Trophoblast cell (in vitro differentiated cells and primary cell): ENCODE results near the gene SH3GLB1.
A peak's percentile ranks its signal among the peaks of the same experiment; 100 is the strongest.

Experiments
- DNase-seq, 2 donors: peaks; one replicate each; pipeline ENCODE4 v3.0.0-alpha.2; 2016
- H2AFZ ChIP-seq: 2 replicates; pipeline ENCODE4 v1.6.1; 2013; ENCODE audit warnings: low read length, moderate library complexity, mild to moderate bottlenecking; ENCODE audit not compliant: insufficient read depth, poor library complexity
- H2AK5ac ChIP-seq: 2 replicates; pipeline ENCODE4 v1.6.1; 2013; ENCODE audit warnings: mild to moderate bottlenecking, low read length
- H2BK120ac ChIP-seq: 2 replicates; pipeline ENCODE4 v1.6.1; 2013; ENCODE audit warnings: low read length, mild to moderate bottlenecking, moderate library complexity; ENCODE audit not compliant: insufficient read depth, poor library complexity
- H2BK12ac ChIP-seq: 2 replicates; pipeline ENCODE4 v1.6.1; 2013; ENCODE audit warnings: mild to moderate bottlenecking, low read length, moderate library complexity
- H2BK5ac ChIP-seq: 2 replicates; pipeline ENCODE4 v1.6.1; 2013; ENCODE audit warnings: low read length, low read depth, moderate library complexity, mild to moderate bottlenecking; ENCODE audit not compliant: poor library complexity
- H3K14ac ChIP-seq: 2 replicates; pipeline ENCODE4 v1.6.1; 2013; ENCODE audit warnings: mild to moderate bottlenecking, low read length
- H3K18ac ChIP-seq: 2 replicates; pipeline ENCODE4 v1.6.1; 2013; ENCODE audit warnings: mild to moderate bottlenecking, low read length
- H3K23ac ChIP-seq: 2 replicates; pipeline ENCODE4 v1.6.1; 2013; ENCODE audit warnings: low read length
- H3K27ac ChIP-seq: 2 replicates; pipeline ENCODE4 v1.5.1; 2013; ENCODE audit warnings: low read depth, mild to moderate bottlenecking, inconsistent platforms, low read length, moderate library complexity
- H3K27me3 ChIP-seq: 2 replicates; pipeline ENCODE4 v1.6.1; 2013; ENCODE audit warnings: inconsistent platforms, mild to moderate bottlenecking, low read length, moderate library complexity; ENCODE audit not compliant: insufficient read depth
- H3K36me3 ChIP-seq, 2 experiments: 1 replicate in 1 of 2; 2 replicates in 1 of 2; pipeline ENCODE4 v1.6.1; 2013; ENCODE audit warnings: low read length in 2 of 2, mild to moderate bottlenecking in 2 of 2, moderate library complexity in 1 of 2; ENCODE audit not compliant: insufficient read depth in 2 of 2, control insufficient read depth in 1 of 2
- H3K4ac ChIP-seq: 2 replicates; pipeline ENCODE4 v1.6.1; 2013; ENCODE audit warnings: low read depth, mild to moderate bottlenecking, low read length, moderate library complexity
- H3K4me1 ChIP-seq, 2 experiments: 1 replicate in 1 of 2; 2 replicates in 1 of 2; pipeline ENCODE4 v1.6.1; 2013; ENCODE audit warnings: low read length in 2 of 2, mild to moderate bottlenecking in 2 of 2, moderate library complexity in 1 of 2; ENCODE audit not compliant: insufficient read depth in 2 of 2, control insufficient read depth in 1 of 2
- H3K4me2 ChIP-seq: 2 replicates; pipeline ENCODE4 v1.6.1; 2013; ENCODE audit warnings: inconsistent platforms, mild to moderate bottlenecking, low read length, moderate library complexity
- H3K4me3 ChIP-seq: 2 replicates; pipeline ENCODE4 v1.5.1; 2013; ENCODE audit warnings: mild to moderate bottlenecking, low read depth, low read length, inconsistent platforms
- H3K79me1 ChIP-seq: one replicate; pipeline ENCODE4 v1.6.1; 2013; ENCODE audit warnings: low read length
- H3K79me2 ChIP-seq: 2 replicates; pipeline ENCODE4 v1.6.1; 2013; ENCODE audit warnings: low read length, mild to moderate bottlenecking; ENCODE audit not compliant: control insufficient read depth, insufficient read depth, poor library complexity
- H3K9ac ChIP-seq: 2 replicates; pipeline ENCODE4 v1.6.1; 2013; ENCODE audit warnings: mild to moderate bottlenecking, low read length
- H3K9me3 ChIP-seq: 2 replicates; pipeline ENCODE4 v1.6.1; 2013; ENCODE audit warnings: low read depth, mild to moderate bottlenecking, control low read depth, inconsistent platforms, low read length; ENCODE audit not compliant: insufficient read depth
- H4K12ac ChIP-seq: 2 replicates; pipeline ENCODE4 v1.6.1; 2013; ENCODE audit warnings: low read depth, mild to moderate bottlenecking, low read length, moderate library complexity
- H4K8ac ChIP-seq: 2 replicates; pipeline ENCODE4 v1.6.1; 2013; ENCODE audit warnings: low read depth, mild to moderate bottlenecking, low read length, moderate library complexity
- H4K91ac ChIP-seq: one replicate; pipeline ENCODE4 v1.6.1; 2013; ENCODE audit warnings: low read depth, mild to moderate bottlenecking, low read length, moderate library complexity
- WGBS: extraction: QIAGEN DNeasy Blood & Tissue Kit; methylation state at CpG from one replicate; pipeline ENCODE4 v1.1.7; 2013; ENCODE audit warnings: missing lambda C conversion rate; ENCODE audit not compliant: insufficient read length, insufficient coverage; ENCODE audit errors: extremely low coverage; 5-methylcytosine and 5-hydroxymethylcytosine counted together

The SH3GLB1 gene

GRCh38 chr1:86747304-86747703 is 42.9 kb downstream of the SH3GLB1 start:
- no peak overlapping the region for H3K4ac ChIP-seq
- H2BK120ac ChIP-seq: no peak overlapping the region
- no peaks in the 10 kb centered on the region for H3K79me1 ChIP-seq
- no peaks in the 10 kb centered on the region for H3K9me3 ChIP-seq
- H3K9ac ChIP-seq: no peak overlapping the region
- H3K4me1 ChIP-seq: peaks cover 2 to 9% of the 10 kb centered on the region in 2 experiments
- no CpG with 5 or more reads among the region's 1 CpG for WGBS
- H3K23ac ChIP-seq: no peak overlapping the region
- H2AFZ ChIP-seq: no peak overlapping the region
- H3K18ac ChIP-seq: no peak overlapping the region
- H4K91ac ChIP-seq: no peak overlapping the region
- H2BK5ac ChIP-seq: no peak overlapping the region
- no peak for DNase-seq
- H3K27ac ChIP-seq: no peak overlapping the region
- no peak overlapping the region for H4K12ac ChIP-seq
- no peak overlapping the region for H2AK5ac ChIP-seq
- no peaks in the 10 kb centered on the region for H3K27me3 ChIP-seq
- H3K79me2 ChIP-seq: no peaks in the 10 kb centered on the region
- no peak overlapping the region for H3K14ac ChIP-seq
- H3K4me3 ChIP-seq: no peak overlapping the region
- H4K8ac ChIP-seq: no peak overlapping the region
- H3K4me2 ChIP-seq: no peak overlapping the region
- H3K36me3 ChIP-seq: peaks cover 3 to 7% of the 10 kb centered on the region in 2 experiments
- H2BK12ac ChIP-seq: no peak overlapping the region

- no peaks in the 10 kb centered on the region for H3K27me3 ChIP-seq
- WGBS: no CpG with 5 or more reads among the region's 4 CpGs
Observed at GRCh38 chr1:86748622-86749373, 44.4 kb downstream of the SH3GLB1 start.

GRCh38 chr1:86750076-86750475 is 45.7 kb downstream of the SH3GLB1 start:
- DNase-seq: no peak
- no peak overlapping the region for H4K91ac ChIP-seq

More at GRCh38 chr1:86748622-86749373, 44.4 kb downstream of the SH3GLB1 start:
- Histone ChIP-seq H4K91ac (no peak overlapping the region), H3K9me3 (no peaks in the 10 kb centered on the region), H3K79me2 (no peaks in the 10 kb centered on the region), H3K18ac (no peak overlapping the region), H2BK12ac (no peak overlapping the region), H3K4me2 (no peak overlapping the region), H3K23ac (no peak overlapping the region), H3K9ac (no peak overlapping the region), H3K4me1 (peaks cover 2 to 9% of the 10 kb centered on the region in 2 experiments), H3K4me3 (no peak overlapping the region), H2AFZ (no peak overlapping the region), H2BK120ac (no peak overlapping the region), H3K27ac (no peak overlapping the region), H4K12ac (no peak overlapping the region), H3K14ac (no peak overlapping the region), H4K8ac (no peak overlapping the region), H2AK5ac (no peak overlapping the region), H3K79me1 (no peaks in the 10 kb centered on the region), H3K4ac (no peak overlapping the region), H2BK5ac (no peak overlapping the region), H3K36me3 (peaks cover 0 to 2% of the 10 kb centered on the region in 2 experiments)
- DNase-seq: peak; percentile 21 to 90

GRCh38 chr1:86750530-86750929 is 46.2 kb downstream of the SH3GLB1 start:
- H4K91ac ChIP-seq: no peak overlapping the region
- no peak overlapping the region for H3K18ac ChIP-seq
- H3K79me2 ChIP-seq: no peaks in the 10 kb centered on the region
- no peak overlapping the region for H2AFZ ChIP-seq
- H3K14ac ChIP-seq: no peak overlapping the region
- H4K8ac ChIP-seq: no peak overlapping the region
- no peak overlapping the region for H2AK5ac ChIP-seq
- peaks cover 2 to 12% of the 10 kb centered on the region in 2 experiments for H3K4me1 ChIP-seq
- no peaks in the 10 kb centered on the region for H3K36me3 ChIP-seq
- H2BK120ac ChIP-seq: no peak overlapping the region
- no peak overlapping the region for H2BK5ac ChIP-seq
- no peak overlapping the region for H3K27ac ChIP-seq
- H3K9me3 ChIP-seq: no peaks in the 10 kb centered on the region
- DNase-seq: peak in 1 of 2 donors; percentile 12
- H3K4me3 ChIP-seq: no peak overlapping the region
- H3K79me1 ChIP-seq: no peaks in the 10 kb centered on the region
- H3K9ac ChIP-seq: no peak overlapping the region
- H3K23ac ChIP-seq: no peak overlapping the region
- no peak overlapping the region for H3K4me2 ChIP-seq
- no CpG with 5 or more reads among the region's 5 CpGs for WGBS
- no peaks in the 10 kb centered on the region for H3K27me3 ChIP-seq
- H4K12ac ChIP-seq: no peak overlapping the region
- no peak overlapping the region for H2BK12ac ChIP-seq
- H3K4ac ChIP-seq: no peak overlapping the region

More at GRCh38 chr1:86750076-86750475, 45.7 kb downstream of the SH3GLB1 start:
- Histone ChIP-seq H2AK5ac (no peak overlapping the region), H3K14ac (no peak overlapping the region), H4K8ac (no peak overlapping the region), H3K27me3 (no peaks in the 10 kb centered on the region), H3K4ac (no peak overlapping the region), H3K79me1 (no peaks in the 10 kb centered on the region), H3K9me3 (no peaks in the 10 kb centered on the region), H2AFZ (no peak overlapping the region), H3K23ac (no peak overlapping the region), H3K79me2 (no peaks in the 10 kb centered on the region), H3K27ac (no peak overlapping the region), H3K9ac (no peak overlapping the region), H3K18ac (no peak overlapping the region), H3K4me1 (peaks cover 2 to 12% of the 10 kb centered on the region in 2 experiments), H3K4me2 (no peak overlapping the region), H3K4me3 (no peak overlapping the region), H4K12ac (no peak overlapping the region), H2BK5ac (no peak overlapping the region), H3K36me3 (no peaks in the 10 kb centered on the region), H2BK120ac (no peak overlapping the region), H2BK12ac (no peak overlapping the region)
- no CpG with 5 or more reads among the region's 1 CpG for WGBS
